Occipital lobe (tissue), 2 donors: ENCODE data around the gene TXNDC9. TPM values are rescaled to one million over a fixed set of nuclear protein-coding genes. Genes with fewer than 3 reads are reported as not detected.
A peak's percentile ranks its signal among the peaks of the same experiment; 100 is the strongest.
"Not testable (repeated sequence)": the region's sequence is repeated elsewhere in the genome, so short reads cannot be mapped to it uniquely, and the experiment has no call there.

ENCODE experiments used
- DNase-seq: peaks from one replicate; lab custom pipeline; 2025; lab: John Stamatoyannopoulos, UW
- total RNA-seq: library from RNA; depleted of rRNA; stranded (reverse); fragments of >200 nt; gene quantifications from one replicate; pipeline ENCODE4 v1.2.3, GENCODE V29; 2014

Gene TXNDC9, protein sequence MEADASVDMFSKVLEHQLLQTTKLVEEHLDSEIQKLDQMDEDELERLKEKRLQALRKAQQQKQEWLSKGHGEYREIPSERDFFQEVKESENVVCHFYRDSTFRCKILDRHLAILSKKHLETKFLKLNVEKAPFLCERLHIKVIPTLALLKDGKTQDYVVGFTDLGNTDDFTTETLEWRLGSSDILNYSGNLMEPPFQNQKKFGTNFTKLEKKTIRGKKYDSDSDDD
- total RNA-seq = 55.1 TPM

DNA sequence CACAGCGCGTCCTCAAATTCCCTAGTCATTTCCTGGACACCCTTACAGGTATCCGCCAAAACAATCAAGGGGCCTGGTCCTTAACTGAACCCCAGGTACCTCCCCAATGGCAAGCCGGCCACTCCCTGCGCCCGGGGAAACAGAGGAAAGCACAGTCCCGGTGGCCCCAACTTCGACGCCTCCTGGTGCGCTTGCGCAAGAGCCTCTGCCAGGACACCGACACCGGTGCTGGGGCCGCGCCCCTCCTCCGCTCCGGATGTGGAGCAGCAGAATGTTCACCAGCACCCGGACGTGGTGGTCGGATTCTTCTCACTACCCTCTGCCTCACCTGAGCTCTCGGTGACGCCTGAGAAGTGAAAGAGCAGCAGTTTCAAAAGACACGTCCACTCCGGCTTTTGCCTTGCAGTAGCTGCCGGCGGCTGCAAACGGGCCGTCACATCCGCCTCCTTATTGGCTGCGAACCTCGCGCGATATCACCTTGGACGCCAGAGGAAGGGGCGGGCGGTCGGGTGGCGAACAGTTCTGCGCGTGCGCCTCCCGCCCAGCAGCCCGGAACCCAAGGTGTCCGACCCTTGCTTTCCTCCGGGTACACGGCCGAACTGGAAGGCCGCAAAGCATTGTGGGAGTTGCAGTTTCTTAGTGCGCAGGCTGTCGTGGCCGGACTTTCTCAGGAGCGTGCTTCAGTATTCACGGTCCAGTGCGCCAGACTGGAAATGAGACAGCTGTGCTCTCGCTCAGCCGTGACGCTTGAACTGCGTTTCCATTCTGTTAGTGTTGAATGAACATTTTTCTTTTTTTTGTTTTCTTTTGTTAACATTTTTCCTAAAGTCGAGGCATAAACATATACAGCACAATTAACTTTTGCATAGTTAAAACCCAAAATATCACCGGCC lies at the start of gene TXNDC9:
Gene TXNDC9, minus strand, starts transcription at position 423 of the 893 bp plus-strand sequence. CDS start 3,123 bp downstream, outside the sequence.
- peak; percentile 97 for DNase-seq

DNA sequence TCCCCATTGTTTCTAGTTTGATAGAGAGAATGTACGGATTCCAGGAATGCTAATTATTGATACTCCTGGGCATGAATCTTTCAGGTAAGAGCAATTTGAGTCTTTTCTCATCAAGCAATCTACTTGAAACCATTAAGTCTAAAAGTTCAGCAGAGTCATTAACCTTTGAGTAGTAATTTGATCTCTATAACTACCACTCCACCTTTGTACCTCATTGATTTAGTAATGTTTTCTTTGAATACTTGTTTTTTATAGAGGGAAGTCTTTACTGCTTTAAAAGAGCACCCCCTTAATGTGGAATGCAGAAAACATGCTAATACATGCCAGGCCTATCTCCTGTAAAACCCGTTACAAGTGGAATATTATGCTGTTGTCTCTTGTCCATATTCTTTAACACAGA lies 46.0 kb upstream of the TXNDC9 start:
- DNase-seq = no peak

DNA sequence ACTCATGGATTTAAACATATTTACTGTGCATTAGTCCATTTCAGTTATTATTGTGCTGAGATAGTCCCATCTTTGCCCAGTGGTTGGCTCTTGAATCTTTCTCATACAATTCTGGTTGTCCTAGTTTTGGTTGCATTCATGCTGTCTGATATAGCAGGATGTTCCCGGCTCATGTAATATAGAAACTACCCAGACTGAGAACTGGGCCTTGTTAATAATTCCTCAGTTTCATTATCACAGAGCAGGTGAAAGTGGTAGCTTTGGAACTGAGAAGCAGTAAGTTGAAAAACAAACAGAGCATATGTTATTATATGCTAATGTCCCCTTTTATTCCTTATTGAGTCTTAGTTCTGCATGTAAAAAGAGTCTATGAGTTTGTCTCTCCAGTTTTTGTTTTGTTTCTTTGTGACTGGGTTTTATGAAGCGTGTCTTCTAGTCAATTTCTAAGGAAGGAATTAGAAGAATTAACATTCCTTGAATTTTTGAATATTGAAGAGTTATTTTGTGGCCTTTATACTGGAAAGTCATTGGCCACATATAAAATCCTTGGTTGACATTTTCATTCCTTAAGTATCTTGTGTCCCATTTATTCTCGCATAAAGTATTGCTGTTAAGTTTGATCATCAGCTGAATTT lies 44.4 kb upstream of the TXNDC9 start:
- no peak for DNase-seq

DNA sequence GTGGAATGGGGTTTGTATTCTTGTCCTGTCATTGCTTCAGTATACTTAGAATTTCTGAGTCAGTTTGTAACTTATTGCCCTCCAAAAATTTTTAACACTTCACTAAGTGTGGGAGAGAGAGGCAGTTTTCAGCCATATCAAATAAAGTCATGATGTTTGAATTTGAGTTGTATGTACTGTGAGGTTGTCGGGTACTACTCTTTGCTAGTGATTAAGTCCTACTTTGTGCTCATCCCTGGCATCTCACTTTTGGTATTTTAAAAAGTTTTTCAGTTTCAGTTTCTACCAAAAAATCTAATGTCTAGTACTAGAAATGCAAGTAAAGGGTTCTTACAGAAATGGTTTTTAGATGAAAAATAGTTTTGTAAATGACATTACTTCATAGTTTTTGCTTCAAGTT lies 41.7 kb upstream of the TXNDC9 start:
- DNase-seq = no peak

DNA sequence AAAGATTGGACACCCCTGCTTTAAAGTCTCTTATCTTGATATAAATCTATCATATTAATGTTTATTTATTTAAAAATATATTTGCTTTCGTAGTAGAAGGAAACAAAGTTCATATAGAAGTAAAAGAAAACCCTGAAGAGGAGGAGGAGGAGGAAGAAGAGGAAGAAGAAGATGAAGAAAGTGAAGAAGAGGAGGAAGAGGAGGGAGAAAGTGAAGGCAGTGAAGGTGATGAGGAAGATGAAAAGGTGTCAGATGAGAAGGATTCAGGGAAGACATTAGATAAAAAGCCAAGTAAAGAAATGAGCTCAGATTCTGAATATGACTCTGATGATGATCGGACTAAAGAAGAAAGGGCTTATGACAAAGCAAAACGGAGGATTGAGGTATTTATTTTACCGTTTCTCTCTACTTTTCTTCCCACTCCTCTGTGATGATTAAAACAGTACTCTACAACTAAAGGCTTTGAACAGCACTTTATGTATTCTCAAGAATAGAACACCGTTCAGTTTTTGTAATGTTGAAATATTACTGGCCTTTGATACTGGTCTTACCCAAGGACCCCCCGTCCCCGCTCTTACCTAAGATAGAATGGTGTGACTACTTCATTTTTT lies 40.2 kb upstream of the TXNDC9 start:
- no peak for DNase-seq

DNA sequence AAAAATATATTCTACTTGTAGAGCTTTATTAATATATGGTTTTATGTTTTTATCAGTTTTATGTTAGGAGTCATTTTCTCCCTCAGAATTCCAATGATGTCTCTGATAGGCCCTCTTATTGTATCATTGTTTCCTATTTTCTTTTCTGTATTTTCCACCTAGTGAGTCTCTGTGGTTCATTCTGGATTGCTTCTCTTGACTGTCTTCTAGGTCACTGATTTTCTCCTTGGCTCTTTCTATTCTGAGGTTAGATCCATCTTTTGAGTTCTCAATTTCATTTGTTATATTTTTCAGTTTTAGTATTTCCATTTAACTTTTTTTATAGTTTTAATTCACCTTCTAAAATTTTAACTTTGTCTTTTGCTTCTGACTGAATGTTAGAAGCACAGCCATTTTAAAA lies 38.6 kb upstream of the TXNDC9 start:
- DNase-seq = no peak

DNA sequence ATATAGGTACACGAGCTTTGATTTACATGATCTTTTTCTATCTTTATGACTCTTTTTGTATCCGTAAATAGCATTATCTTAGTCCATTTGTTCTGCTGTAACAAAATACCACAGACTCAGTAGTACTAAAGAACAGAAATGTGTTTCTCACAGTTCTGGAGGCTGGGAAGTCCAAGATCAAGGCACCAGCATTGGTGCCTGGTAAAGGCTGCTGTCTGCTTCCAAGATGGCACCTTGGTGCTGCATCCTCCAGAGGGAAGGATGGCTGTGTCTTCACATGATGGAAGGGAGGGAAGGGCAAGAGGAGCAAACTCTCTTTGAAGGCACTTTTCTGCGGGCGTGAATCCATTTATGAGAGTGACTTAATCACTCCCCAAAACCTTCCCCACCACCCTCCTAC lies 37.0 kb upstream of the TXNDC9 start:
- no peak for DNase-seq

DNA sequence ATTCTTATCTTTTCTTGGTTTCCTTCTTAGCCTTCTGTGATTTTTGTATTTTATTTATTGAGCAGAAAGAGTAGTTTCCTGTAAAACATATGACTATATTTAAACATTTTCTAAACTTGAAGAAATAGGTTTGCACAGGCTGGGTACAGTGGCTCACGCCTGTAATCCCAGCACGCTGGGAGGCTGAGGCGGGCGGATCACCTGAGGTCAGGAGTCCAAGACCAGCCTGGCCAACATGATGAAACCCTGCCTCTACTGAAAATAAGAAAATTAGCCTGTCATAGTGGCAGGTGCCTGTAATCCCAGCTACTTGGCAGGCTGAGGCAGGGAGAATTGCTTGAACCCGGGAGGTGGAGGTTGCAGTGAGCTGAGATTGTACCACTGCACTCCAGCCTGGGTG lies 32.7 kb upstream of the TXNDC9 start:
- not testable (repeated sequence) for DNase-seq

DNA sequence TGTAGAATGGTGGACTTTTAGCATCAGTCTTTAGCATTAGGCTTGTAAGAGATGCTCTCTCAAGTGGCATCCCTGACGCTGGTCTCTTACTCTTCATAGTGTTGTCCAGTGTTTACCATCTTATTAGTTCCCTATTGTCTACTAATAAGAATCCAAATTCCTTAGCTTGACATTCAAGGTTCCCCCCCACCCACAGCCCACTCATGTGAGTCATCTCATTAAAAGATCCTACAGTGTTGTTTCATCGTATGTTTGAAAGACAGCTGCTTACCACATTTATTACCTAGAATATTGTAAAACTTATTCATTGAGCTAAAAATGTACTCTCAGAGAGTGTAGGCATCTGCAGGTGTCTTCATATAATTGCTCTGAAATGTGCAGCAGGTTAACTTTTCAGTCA lies 29.5 kb upstream of the TXNDC9 start:
- no peak for DNase-seq

DNA sequence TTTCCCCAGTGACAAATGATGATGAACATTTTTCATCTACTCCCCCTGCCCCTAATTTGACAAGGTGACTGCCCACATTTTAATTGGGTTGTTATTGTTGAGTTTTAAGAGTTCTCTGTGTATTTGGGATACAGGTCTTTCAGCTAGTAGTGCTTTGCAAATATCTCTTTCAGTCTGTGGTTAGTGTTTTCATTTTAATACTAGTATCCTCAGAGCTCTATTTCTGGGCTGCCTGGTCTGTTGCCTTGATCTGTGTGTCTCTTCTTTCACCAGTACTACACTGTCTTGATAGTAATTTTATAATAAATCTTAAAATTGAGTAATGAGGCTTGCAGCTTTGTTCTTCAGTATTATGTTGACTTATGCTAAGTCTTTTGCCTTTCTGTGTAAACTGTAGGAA lies 20.7 kb upstream of the TXNDC9 start:
- no peak for DNase-seq

DNA sequence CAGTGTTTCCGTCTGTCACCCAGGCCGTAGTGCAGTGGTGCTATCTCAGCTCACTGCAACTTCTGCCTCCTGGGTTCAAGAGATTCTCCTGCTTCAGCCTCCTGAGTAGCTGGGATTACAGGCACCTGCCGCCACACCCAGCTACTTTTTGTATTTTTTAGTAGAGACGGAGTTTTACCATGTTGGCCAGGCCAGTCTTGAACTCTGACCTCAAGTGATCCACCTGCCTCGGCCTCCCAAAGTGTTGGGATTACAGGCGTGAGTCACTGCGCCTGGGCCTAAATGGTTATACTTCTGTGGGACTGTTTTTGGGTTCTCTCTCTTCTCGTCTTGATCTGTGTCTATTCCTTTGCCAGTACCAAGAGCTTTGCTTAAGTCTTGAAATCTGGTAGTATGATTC lies 18.7 kb upstream of the TXNDC9 start:
- DNase-seq = not testable (repeated sequence)

DNA sequence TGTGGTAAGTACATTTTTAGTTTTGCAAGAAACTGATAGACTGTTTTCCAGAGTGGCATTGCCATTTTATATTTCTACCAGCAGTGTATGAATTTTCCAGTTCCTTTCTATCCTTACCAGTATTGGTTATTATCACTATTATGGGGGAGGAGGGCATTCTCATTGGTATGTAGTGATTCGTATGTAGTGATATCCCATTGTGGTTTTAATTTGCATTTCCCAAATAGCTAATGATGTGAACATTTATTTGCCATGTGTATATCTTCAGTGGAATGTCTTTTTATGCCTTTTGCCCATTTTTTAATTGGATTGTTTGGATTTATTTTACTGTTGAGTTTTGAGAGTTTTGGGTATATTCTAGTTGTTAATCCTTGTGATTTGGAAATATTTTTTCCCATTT lies 17.9 kb upstream of the TXNDC9 start:
- DNase-seq = no peak

DNA sequence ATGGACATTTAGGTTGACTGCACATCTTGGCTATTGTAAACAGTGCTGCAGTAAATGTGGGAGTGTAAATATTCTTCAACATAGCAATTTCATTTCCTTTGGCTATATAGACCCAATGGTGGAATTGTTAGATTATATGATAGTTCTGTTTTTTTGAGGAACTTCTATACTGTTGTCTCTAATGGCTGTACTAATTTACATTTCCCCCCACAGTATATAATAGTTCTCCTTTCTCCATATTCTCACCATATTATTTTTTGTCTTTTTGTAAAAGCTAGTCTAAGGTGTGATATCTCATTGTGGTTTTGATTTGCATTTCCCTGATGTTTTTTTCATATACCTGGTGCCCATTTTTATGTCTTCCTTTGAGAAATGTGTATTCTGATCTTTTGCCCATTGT lies 14.1 kb upstream of the TXNDC9 start:
- no peak for DNase-seq

DNA sequence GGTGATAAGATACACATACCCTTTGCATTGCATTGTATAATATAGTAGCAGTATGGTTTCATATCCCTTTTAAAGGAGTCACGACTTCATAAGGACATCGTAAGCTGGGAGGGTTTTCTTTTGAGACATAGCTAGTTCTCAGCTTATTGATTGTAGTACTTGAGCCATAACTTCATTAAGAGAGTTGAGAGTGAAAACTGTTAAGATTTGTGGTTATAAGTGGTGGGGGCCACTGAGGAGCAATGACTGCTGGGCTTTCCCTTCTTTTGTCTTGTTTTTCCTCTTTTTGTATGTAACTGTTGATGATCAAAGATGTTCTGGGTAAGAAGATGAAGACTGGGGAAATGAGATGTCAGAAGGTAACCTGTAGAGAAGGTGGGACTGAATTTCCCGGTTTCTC lies 12.0 kb upstream of the TXNDC9 start:
- no peak for DNase-seq

DNA sequence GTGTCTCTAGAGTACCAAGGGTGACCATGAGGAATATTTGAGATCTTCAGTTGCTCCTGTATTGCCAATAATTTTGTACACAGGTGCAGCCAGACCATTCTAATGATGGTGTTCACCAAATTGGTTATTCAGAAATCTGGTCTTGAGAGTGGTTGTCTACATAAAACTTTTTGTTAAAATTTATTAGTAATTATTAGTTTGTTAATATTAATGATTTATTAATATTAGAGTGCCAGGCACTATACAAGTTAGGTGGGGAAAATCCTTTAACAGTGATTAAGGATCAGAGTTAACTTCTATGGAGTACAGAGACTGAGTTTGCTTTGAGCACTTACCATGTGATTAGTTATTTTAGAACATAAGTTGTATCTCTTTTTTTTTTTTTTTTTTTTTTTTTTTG lies 10.1 kb upstream of the TXNDC9 start:
- DNase-seq = no peak

DNA sequence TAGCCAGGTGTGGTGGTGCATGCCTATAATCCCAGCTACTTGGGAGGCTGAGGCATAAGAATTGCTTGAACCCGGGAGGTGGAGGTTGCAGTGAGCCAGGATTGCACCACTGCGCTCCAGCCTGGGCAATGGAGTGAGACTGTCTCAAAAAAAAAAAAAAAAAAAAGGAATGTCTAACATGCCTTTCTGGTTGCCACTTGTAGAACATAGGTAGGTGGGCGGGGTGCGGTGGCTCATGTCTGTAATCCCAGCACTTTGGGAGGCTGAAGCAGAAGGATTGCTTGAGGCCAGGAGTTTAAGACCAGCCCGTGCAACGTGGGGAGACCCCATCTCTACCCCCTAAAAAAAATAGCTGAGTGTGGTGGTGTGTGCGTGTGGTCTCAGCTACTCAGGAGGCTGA lies 9.3 kb upstream of the TXNDC9 start:
- not testable (repeated sequence) for DNase-seq

DNA sequence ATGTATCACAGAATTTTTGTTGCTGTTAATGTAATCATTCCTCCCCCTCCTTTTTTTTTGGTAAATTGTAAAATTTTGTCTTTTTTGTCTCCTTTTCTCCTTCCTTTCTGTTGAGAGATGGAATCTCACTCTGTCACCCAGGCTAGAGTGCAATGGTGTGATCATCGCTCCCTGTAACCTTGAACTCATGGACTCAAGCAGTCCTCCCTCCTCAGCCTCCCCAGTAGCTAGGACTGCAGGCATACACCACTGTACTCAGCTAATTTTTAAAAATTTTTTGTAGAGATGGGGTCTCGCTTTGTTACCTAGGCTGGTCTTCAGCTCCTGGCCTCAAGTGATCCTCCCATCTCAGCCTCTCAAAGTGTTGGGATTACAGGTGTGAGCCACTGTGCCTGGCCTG lies 6.4 kb upstream of the TXNDC9 start:
- DNase-seq = no peak

DNA sequence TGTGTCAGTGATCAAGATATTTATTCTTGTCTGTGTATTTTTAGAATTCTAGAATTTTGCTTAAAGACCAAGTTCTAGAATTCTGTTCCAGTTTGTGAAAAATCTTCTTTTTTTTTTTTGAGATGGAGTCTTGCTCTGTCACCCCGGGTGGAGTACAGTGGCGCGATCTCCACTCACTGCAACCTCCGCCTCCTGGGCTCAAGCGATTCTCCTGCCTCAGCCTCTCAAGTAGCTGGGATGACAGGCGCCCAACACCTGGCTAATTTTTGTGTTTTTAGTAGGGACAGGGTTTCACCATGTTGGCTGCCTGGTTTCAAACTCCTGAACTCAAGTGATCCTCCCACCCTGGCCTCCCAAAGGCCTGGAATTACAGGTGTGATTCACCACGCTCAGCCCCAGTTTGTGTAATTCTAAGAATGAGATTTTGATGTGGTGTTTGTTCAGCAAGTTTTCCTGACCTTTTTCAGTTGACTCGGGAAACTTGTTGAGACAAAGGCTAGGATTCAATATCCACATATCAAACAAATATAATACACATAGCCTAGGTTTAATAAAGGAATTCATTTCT lies 4.6 kb upstream of the TXNDC9 start:
- DNase-seq = no peak

DNA sequence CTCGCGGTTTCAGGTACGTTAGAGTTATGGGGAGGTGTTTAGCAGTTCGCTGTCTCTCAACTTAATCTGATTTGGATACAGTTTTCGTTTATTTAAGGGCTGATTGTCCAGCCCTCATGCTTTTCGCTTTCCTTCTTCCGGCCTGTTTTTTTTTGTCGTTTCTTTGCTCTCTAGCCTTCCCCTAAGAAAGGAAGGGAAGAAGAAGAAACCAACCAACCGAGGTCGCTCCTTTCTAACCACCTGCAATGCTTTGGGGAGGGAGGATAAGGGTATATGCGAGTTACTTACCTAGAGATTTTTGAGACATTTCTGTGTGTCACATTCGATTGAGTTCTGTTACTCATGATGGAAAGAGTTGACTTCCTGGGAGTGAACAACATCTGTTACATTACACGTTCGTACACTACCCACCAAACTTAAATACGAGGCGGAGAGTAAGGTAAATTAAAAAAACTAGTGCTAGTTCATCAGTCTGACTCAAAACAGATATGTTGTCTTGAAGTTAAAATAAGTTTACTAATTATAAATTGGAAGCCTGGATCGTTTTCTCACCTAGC lies 2.0 kb upstream of the TXNDC9 start:
- DNase-seq = no peak

DNA sequence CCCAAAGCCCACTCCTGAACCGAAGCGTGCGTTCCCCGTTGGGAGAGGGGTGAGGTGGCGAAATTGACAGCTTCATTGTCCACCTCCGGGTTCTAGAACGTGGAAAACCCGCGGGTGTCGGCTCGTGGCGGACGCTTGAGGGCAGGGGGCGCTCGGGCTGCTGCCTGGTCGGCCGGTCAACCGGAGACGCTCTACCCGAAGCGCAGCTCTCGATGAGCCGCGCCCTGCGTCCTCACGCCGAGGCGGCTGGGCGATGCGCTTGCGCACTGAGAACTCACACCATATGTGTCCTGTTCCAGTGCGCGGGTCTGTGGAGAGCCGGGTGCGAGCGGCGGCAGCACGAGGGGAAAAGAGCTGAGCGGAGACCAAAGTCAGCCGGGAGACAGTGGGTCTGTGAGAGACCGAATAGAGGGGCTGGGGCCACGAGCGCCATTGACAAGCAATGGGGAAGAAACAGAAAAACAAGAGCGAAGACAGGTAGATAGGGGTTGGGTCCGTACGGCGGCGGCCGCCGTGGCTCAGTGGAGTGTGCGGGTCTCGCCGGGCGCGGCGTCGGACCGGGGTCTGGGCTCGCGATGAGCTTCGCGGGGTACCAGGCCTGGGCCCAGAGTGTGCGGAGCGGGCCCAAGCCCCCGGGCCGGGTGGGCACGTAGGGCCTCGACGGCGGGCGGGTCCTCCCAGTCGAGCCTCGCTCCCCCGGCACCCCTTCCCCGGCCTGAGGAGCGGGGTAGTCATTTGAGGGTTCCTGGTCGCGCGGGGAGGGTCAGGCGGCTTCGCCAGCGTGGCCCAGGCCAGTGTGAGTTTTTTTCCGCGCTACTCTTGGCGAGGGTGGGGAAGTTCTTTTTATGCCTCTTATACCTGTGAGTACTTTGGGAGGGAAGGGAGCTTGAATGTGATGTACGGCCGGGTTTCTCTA lies 1.2 kb upstream of the TXNDC9 start, which contains the start of gene EIF5B:
Gene EIF5B, plus strand, starts transcription at position 277 of the 916 bp plus-strand sequence. Its CDS starts 166 bp downstream, at position 443.
- DNase-seq = peak; percentile 97
